HG03025 (cell line): ENCODE measurements around the gene RAC3.

Experiments used
- ATAC-seq: cut with Tn5 transposase; IDR thresholded peaks from one replicate; pipeline ENCODE4 v1.9.1; 2021; ENCODE audit warnings: mild to moderate bottlenecking, moderate library complexity; ENCODE audit not compliant: unreplicated experiment, low FRiP score

Gene RAC3

DNA sequence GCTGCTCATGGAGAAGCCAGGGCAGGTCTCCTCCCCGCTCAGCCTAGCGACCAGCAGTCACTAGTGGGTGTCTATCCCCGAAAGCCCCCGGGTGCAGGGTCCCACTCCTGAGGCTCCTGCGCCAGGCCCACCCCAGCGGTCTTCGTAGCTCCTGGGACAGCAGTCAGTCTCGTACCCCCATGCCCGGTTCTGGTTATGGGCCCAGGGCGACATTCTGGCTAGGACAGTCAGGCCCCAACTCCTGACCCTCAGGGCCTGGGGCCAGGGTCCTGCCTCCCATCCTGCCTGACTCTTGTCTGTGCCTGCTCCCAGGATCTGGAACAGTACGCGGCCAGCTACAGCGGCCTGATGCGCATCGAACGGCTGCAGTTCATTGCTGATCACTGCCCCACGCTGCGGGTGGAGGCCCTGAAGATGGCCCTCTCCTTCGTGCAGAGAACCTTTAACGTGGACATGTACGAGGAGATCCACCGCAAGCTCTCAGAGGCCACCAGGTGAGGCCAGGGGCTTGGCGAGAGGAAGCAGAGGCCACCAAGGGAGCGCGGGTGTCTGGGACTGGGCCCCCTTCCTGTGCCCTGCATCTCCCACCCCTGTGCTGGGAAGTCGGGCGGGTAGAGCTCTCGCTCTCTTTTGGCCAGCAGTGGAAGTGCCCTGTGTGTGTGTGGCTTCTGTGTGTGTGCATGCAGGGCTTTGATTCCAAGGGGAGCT is 22.2 kb downstream of the RAC3 start:
- no peak for ATAC-seq

DNA sequence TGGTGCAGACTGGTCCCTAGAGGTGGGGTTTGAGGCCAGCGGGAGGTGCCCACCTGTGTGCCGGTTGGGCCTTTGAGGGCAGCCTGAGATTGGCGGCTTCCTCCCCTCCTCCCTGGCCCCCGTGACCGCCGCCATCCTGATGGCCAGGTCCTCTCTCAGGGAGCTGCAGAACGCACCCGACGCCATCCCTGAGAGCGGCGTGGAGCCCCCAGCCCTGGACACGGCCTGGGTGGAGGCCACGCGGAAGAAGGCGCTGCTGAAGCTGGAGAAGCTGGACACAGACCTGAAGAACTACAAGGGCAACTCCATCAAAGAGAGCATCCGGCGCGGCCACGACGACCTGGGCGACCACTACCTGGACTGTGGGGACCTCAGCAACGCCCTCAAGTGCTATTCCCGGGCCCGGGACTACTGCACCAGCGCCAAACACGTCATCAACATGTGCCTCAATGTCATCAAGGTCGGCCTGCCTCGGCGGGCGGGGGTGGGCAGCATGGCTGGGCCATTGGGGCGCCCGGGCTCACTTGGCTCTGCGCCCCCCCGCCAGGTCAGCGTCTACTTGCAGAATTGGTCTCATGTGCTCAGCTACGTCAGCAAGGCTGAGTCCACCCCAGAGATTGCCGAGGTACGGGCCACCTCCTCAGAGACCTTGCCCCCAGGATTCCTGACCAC is 23.0 kb downstream of the RAC3 start:
- no peak for ATAC-seq

DNA sequence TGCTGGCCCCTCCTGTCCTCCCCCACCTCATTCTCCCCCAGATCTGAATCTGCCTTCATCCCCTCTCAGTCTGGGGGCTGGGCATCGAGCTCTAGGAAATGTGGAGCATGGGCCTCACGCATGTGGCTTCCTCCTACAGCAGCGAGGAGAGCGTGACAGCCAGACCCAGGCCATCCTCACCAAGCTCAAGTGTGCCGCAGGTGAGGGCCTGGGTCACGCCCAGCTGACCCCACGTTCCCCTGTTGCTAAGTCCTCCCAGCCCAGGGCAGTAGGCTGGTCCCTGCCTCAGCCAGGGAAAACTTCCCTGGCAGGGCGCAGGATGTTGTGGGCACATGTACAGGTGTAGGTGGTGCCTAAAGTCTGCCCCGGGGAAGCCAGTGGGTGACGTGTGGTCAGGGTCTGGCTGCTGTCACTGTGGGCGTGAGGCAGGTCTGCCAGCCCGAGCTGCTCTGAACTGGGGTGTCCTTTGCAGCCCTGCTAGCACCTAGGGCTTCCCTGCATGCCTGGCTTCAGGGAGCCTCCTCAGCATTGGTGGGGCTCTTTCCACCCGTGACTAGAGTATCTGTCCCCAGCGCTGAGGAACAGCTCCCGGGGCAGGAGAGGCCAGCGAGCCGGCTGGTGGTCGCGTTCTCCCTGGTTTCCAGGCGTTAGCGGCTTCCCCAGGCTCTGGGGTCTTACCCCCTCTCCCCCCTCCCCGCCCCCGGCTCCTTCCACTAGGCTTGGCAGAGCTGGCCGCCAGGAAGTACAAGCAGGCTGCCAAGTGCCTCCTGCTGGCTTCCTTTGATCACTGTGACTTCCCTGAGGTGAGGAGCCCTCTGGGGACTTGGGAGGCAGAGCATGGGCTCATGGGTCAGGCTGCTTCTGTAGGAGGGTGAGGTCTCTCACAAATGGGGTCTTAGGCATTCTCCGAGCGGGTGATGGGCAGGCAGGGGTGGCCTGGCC is 23.8 kb downstream of the RAC3 start:
- no peak for ATAC-seq

DNA sequence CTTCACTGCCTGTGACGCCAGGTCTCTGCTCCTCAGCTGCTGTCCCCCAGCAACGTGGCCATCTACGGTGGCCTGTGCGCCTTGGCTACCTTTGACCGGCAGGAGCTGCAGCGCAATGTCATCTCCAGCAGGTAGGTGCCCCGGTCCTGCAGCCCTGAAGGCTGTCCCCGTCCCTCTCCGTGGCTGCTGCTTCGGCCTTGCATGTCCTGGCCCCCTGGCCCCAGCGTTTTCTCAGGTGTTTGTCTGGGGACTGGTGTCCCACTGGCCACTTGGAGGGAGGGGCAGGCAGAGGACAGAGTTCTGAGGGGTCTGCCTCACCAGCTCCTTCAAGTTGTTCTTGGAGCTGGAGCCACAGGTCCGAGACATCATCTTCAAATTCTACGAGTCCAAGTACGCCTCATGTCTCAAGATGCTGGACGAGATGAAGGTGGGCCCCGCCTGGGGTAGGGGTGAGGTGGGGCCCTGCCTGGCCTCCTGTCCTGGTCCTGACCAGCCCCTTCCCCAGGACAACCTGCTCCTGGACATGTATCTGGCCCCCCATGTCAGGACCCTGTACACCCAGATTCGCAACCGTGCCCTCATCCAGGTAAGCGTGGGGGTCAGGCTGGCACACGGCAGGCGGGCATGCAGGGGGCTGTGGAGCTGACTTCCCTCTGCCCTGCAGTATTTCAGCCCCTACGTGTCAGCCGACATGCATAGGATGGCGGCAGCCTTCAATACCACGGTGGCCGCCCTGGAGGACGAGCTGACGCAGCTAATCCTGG is 24.7 kb downstream of the RAC3 start:
- no peak for ATAC-seq

DNA sequence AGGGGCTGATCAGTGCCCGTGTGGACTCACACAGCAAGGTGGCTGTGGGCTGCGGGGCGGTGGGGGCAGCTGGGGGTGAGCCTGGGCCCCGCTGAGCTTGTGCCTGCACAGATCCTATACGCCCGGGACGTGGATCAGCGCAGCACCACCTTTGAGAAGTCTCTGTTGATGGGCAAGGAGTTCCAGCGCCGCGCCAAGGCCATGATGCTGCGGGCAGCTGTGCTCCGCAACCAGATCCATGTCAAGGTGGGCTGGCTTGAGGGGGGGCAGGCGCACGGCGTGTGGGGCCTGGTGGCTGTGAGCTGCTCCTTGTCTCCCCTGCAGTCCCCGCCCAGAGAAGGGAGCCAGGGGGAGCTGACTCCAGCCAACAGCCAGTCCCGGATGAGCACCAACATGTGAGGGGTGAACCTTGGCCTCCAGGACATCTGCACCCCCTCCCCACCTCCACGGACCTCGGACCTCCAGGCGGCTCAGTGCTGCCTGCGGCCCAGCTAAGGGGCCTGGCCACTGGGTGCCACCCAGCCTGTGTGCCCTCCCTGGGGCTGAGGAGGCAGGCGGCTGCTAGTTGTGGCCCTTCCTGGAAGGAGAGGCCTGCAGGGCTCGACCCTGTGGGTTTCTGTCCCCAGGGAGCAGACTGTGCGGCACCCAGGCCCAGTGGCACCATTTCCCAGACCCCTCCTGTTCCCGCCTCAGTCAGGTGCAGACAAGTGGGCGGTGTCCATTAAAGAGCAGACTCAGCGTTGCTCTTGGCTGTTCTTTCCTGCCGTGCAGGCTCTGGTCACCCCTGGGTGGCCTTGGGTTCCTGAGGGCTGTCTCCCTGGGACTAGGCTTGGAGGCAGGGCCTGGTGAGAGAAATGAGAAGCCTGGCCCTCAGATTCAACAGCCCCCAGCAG is 25.5 kb downstream of the RAC3 start:
- ATAC-seq: no peak

DNA sequence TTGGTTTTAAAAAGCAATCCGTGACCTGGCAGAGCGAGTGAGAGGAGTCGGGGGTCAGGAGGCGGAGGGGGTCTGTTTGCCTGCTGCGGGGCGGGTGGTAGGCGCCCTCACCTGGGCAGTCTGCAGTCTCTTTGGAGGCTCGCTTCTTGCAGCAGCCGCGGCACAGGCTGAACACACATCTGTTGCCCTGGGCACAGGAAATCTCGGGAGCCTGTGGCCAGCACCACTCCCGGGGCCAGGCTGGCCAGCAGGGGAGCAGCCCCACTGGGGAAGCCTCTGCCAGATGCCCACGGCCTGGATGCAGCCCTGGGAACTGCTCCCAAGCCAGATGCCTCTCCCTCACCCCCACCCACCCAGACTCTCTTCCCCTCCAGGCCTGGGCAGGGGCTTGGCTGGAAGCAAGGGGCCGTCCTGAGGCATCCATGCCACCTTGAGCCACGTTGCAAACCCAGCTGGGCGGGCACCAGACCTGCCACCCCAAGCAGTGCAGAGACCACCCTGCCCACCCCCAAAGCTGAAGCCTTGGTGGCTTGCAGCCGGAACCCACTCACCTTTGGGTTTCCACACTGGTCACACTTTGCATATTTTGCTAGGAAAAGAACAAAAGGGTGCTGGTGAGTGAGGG is 26.9 kb downstream of the RAC3 start:
- no peak for ATAC-seq

DNA sequence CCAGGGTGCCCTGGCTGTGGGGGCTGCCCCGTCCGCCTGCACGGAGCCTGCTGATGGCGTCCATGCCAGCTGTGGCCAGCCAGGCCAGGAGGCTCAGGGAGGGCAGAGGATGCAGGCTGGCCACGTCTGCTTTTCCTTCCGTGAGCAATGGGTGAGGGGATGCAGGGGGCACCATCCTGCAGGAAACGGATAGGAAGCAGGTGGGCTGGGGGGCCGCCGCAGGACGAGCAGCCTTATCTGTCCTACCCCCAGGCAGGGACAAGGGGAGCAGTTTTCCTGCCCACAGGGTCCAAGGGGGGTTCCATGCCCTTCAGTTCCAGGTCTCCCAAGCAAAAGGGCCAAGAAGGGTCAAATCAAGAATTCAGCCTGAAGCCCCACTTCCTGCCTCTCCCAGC is 27.4 kb downstream of the RAC3 start:
- no peak for ATAC-seq

DNA sequence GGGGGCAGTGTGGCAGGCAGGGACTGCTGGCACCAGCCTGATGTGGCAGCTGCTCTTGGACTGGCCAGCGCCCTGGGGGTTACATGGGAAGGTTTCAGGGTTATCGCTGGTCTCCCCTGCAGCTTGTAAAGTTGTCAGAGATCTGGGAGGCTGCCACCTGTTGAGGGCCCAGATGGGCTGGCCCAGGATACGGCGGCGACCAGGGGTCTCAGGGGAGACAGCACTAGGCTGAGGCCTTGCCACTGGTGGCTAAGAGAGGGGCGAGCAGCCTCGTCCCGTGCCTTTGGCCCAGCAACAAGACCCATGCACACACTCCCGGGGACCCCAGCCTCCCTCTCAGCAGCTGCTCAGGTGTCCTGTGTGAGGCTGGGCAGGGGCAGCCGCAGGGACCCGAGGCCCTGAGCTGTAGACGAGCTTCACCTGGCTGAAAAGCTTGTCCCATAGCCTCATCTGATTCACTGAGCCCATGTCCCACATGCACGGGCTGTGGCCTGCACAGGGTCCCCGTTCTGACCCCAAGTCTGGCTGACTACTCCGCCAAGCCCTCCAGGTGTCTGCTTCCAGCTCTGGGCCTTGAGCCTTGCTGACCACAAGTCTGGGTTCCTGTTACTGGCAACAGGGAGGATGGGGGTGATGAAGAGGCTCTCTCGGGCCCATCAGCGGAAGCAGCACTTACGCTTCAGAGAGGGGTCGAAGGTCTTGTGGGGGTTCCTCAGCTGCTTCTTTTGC is 28.0 kb downstream of the RAC3 start:
- ATAC-seq: no peak

DNA sequence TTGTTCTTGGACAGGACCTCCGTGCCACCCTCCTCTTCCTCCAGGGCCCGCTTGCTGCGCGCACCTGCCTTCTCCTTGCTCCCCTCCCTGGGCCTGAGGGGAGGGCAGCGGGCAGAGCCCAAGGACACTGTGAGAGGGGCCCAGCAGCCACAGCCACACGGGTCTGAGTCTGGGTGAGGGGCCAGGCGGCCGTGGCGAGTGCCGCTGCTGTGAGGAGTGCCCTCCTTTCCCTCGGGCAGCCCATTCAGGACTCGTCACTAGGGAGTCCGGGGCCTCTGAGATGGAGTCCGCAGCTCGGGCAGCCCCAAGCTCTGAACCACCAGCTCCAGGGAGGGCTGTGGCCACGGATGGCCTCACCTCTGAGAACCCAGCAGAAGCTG is 28.5 kb downstream of the RAC3 start:
- ATAC-seq: no peak

DNA sequence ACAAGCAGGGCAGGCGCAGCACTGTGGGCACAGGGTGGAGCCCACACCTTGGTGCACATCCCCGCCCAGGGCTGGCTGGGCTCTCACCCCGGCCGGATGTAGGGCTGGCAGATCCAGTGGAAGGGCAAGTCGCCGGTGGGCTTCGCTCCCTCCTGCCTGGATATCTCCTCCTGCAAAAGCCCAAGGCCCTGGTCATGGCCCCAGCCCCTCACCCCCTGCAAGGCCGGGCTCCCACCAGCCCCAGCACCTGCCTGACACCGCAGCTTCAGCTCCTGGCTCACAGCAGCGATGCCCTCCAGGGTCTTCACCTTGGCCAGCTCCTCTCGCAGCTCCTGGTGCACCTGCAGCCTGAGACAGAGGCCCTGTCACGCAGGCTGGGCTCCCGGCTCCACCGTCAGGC is 29.1 kb downstream of the RAC3 start:
- no peak for ATAC-seq

DNA sequence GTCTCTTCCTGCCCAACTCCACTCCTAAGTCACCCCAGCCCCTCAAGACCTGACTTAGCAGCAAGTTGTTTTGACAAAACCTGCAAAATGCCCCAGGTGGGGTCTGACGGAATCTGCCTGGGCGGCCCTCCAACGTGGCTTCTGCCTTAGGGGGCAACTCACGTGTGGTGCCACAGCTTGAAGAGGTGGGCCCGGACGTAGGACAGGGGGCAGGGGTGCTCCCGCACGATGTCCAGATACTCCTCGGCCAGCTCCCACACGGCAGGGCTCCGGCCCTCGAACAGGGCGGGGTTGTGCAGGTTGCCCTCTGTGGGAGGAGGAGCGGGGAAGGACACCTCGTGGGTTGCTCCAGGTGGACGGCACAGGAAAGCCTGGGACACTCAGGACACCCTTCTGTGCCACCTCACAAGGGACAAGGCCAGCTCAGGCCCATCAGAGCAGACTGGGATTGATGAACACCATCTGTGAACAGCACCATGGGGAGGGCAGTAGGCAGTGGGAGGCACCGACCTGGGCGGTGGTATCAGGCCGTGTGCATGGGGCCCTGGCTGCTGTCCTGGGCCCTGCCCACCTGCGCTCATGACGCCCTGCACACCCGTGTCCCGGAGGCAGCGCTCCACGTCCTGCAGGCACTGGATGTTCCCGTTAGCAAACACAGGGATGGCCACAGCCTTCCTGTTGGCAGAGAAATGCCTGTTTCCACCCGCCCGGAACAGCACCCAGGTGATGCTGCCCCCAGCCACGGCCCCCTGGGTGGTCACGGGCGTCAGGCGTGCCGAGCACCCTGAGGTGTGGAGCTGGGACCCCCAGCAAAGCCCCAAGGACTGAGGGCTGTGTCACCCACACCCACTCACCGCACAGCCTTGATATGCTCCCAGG is 29.8 kb downstream of the RAC3 start:
- no peak for ATAC-seq

DNA sequence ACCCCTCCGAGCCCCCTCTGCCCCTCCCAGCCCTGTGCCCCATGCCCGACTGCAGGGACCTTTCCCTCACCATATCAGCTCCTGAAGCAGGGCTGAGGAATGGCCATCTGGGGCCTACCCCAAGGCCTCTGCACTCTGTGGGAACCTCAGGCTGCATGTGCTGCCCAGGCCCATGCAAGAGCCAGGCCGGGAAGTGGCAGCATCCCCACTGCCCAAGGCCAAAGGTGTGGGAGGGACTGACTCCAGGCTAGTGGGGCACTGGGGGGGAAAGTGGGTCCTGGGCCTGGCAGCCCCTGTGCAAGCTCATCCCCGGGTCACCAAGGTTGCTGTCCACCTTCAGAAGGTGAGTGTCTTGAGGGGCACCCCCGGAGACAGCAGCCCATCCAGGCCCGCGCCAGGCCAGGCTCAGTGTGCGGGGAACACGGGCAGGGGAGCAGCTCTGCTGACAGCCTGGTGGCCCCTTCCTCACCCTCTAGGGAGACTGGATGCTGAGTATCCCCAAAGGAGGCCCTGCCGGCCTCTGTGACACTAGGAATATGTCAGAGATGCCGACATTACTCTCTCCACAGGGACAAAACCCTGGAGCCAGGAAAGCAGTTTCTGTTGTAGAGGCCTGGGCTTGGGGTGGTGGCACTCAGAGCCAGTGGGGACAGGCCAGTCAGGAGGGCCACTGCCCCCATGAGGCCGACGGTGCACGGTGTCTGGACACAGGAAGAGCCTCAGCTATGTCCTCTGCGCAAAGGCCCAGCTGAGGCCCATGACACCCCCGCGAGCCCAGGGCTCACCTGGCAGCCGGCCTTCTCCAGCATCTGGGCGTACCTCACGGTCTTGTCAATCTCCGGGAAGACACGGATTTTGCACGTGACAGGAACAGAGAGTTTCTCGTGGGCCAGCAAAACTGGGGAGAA is 30.9 kb downstream of the RAC3 start:
- ATAC-seq: no peak

DNA sequence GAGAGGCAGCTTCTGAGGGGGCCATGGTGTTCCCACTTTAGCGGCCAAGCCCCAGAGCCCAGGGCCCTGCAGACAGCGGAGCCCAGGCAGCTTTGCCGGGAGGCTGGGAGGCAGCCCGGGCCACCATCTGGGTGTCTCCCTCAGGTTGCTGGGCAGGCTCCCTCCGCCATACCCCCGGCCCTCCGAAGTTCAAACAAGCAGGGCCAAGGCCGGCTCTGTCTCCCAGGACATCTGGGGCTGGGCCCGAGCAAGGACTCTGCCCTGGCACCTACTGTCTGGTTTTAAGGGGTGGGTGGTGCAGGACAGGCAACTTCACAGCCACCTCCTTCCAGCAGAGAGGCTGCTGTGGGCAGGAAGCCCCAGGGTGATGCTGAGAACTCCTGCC is 31.5 kb downstream of the RAC3 start:
- ATAC-seq: no peak

DNA sequence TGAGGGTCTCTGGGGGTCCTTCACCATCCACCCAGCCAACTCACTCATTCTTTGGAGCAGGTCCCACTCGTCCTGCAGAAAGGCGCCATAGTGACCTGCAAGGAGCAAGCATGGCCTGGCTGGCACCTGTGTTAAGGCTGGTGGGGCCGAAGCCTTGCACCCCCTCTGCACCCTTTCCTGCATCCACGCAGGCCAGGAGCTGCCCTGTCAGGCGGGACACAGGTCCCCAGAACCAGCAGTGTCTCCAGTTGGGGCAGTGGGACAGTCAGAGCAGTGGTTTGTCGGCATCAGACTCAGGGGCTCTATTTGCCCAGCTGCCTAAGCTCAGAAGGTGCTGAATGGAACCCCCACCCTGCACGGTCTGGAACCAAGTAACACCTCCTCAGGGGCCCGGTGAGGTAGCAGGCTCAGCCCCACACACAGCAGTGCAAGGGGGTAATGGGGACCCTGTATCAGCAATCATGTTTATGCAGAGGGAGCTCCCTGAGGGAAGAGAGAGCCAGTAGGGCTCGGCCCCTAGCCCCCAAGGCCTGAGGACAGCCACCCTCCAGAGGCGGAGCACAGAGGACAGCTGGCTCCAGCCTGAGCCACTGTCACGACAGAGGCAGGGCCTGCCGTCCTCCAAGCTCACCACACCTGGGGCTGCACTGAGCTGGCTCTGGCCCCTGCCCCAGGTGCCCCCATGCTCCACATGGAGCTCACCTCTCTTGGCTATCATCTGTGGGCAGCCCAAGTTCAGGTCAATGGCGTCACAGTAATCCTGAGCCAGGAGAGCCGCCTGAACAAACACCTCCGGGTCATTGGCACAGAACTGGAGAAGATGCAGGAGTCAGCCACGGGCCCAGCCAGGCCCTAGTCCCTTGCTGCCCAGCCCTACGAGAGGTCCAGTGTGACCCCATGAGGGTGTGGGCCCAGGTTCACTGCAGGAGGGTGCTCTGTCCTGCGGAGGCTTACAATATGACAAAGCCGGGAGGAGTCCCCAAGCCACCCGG is 32.2 kb downstream of the RAC3 start:
- ATAC-seq: no peak

DNA sequence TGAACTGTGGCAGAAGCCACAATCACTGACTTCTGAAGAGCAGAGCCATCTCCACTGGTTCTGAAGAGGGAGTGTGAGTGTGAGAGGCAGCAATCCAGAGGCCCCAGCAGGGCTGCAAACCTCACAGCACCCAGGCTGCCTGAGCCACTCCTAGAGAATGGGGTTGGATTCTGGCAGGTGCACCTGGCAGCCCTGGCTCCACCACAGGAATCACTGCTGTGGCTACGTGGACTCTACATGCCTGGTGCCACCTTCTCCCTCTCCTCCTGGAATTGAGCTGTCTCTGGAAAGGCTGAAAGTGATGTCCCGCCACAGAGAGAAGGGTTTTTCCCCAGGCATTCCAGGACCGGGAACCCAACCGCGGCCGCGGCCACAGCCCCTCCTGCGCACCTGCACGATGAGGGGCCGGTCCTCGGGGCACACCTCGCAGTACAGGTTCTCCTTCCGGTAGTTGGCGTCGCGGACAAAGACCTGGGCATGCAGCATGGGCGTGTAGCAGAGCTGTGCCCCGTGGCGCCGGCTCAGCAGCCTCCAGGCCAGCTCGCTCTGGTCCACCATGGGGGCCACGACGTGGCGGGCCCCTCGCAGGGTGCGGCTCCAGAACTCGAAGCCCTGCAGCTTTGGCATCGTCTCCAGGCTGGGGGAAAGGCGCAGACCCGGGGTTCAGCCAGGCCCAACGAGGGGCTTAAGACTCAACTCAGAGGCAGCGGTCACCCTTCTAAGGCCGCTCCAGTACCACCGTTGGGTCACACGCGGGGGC is 33.1 kb downstream of the RAC3 start:
- ATAC-seq: no peak
